HepG2 (cell line): ENCODE measurements around the gene SERPIND1. TPM values are rescaled to one million over a fixed set of nuclear protein-coding genes. Genes with fewer than 3 reads are reported as not detected.
A peak's percentile ranks its signal among the peaks of the same experiment; 100 is the strongest.

Source experiments
- ATF1 ChIP-seq: IDR thresholded peaks from 2 replicates; pipeline ENCODE4 v1.6.1; 2016; ENCODE audit warnings: mild to moderate bottlenecking, control low read depth
- DMAP1 ChIP-seq: IDR thresholded peaks from 2 replicates; pipeline ENCODE4 v1.6.1; 2016
- FOXC1 ChIP-seq: sonication (generic); formaldehyde crosslinking; IDR thresholded peaks from 2 replicates; pipeline ENCODE4 v1.8.0; 2022; ENCODE audit warnings: mild to moderate bottlenecking, missing genetic modification reagents, borderline replicate concordance
- GPN1 ChIP-seq: sonication (generic); formaldehyde crosslinking; IDR thresholded peaks from 2 replicates; pipeline ENCODE4 v1.5.1; 2020; ENCODE audit warnings: missing genetic modification reagents, borderline replicate concordance
- GRHL1 ChIP-seq: sonication (generic); formaldehyde crosslinking; conservative IDR thresholded peaks from 2 replicates; pipeline ENCODE4 v1.8.0; 2022; ENCODE audit warnings: missing genetic modification reagents
- HOXA3 ChIP-seq: sonication (generic); formaldehyde crosslinking; IDR thresholded peaks from 2 replicates; pipeline ENCODE4 v1.5.0; 2020; ENCODE audit warnings: missing genetic modification reagents
- ISX ChIP-seq: sonication (generic); formaldehyde crosslinking; conservative IDR thresholded peaks from 2 replicates; pipeline ENCODE4 v1.5.0; 2020; ENCODE audit warnings: missing genetic modification reagents
- KAT8 ChIP-seq: IDR thresholded peaks from 2 replicates; pipeline ENCODE4 v1.6.1; 2016; ENCODE audit warnings: missing genetic modification reagents, missing compliant biosample characterization
- LCORL ChIP-seq, 2 experiments: fragments of 450-650 bp in 1 of 2; sonication (generic) in 1 of 2; formaldehyde crosslinking in 1 of 2; IDR thresholded peaks; 2 replicates each; pipeline versions ENCODE4 v1.5.0 to v1.6.1; 2017 to 2020; ENCODE audit warnings: antibody characterized with exemption in 1 of 2, missing genetic modification reagents in 1 of 2
- MYC ChIP-seq: sonication (generic); formaldehyde crosslinking; IDR thresholded peaks from 2 replicates; pipeline ENCODE4 v1.9.0; 2021; ENCODE audit warnings: missing genetic modification reagents, borderline replicate concordance
- NR1H2 ChIP-seq: sonication (generic); formaldehyde crosslinking; IDR thresholded peaks from 2 replicates; pipeline ENCODE4 v1.8.1; 2022; ENCODE audit warnings: low read depth, missing genetic modification reagents, borderline replicate concordance
- POLR2G ChIP-seq: fragments of 200-400 bp; formaldehyde crosslinking; IDR thresholded peaks from 2 replicates; pipeline ENCODE4 v1.6.1; 2018; ENCODE audit warnings: mild to moderate bottlenecking, low read depth, low read length, moderate library complexity
- PREB ChIP-seq: sonication (generic); formaldehyde crosslinking; IDR thresholded peaks from 2 replicates; pipeline ENCODE4 v1.4.0; 2020; ENCODE audit warnings: missing genetic modification reagents
- RAD21 ChIP-seq: fragments of 450-650 bp; formaldehyde crosslinking; IDR thresholded peaks from 2 replicates; pipeline ENCODE4 v1.5.0; 2020; ENCODE audit warnings: mild to moderate bottlenecking
- RBFOX2 ChIP-seq: fragments of 200-400 bp; formaldehyde crosslinking; IDR thresholded peaks from 2 replicates; pipeline ENCODE4 v1.6.1; 2017; ENCODE audit warnings: low read depth, mild to moderate bottlenecking, low read length
- SALL1 ChIP-seq: sonication (generic); formaldehyde crosslinking; IDR thresholded peaks from 2 replicates; pipeline ENCODE4 v1.8.0; 2022; ENCODE audit warnings: mild to moderate bottlenecking, missing genetic modification reagents
- SRSF1 ChIP-seq: fragments of 200-400 bp; formaldehyde crosslinking; optimal IDR thresholded peaks from 2 replicates; pipeline ENCODE3; 2017; ENCODE audit warnings: mild to moderate bottlenecking, low read depth, low read length, moderate library complexity
- TRIM22 ChIP-seq: fragments of 450-650 bp; IDR thresholded peaks from 2 replicates; pipeline ENCODE4 v1.6.1; 2017
- YEATS2 ChIP-seq: sonication (generic); formaldehyde crosslinking; IDR thresholded peaks from 2 replicates; pipeline ENCODE4 v1.4.0; 2020; ENCODE audit warnings: missing genetic modification reagents, borderline replicate concordance
- ZBTB44 ChIP-seq: sonication (generic); formaldehyde crosslinking; IDR thresholded peaks from 2 replicates; pipeline ENCODE4 v1.4.0; 2020; ENCODE audit warnings: missing genetic modification reagents
- ZNF160 ChIP-seq: sonication (generic); formaldehyde crosslinking; IDR thresholded peaks from 2 replicates; pipeline ENCODE4 v1.8.0; 2022; ENCODE audit warnings: mild to moderate bottlenecking, inconsistent platforms, missing genetic modification reagents
- ZNF543 ChIP-seq: sonication (generic); formaldehyde crosslinking; IDR thresholded peaks from 2 replicates; pipeline ENCODE4 v1.4.0; 2020; ENCODE audit warnings: mild to moderate bottlenecking, missing genetic modification reagents
- ZNF629 ChIP-seq: sonication (generic); formaldehyde crosslinking; conservative IDR thresholded peaks from 2 replicates; pipeline ENCODE4 v1.5.0; 2020; ENCODE audit warnings: missing genetic modification reagents
- ZNF652 ChIP-seq: IDR thresholded peaks from 2 replicates; pipeline ENCODE4 v1.6.1; 2016; ENCODE audit warnings: low read depth, borderline replicate concordance
- ZNF879 ChIP-seq: sonication (generic); formaldehyde crosslinking; IDR thresholded peaks from 2 replicates; pipeline ENCODE4 v1.8.1; 2023; ENCODE audit warnings: missing genetic modification reagents
- ZSCAN22 ChIP-seq: sonication (generic); formaldehyde crosslinking; IDR thresholded peaks from 2 replicates; pipeline ENCODE4 v1.4.0; 2020; ENCODE audit warnings: mild to moderate bottlenecking, missing genetic modification reagents
- polyA plus RNA-seq, 8 experiments: library from polyadenylated mRNA; depleted of rRNA in 3 of 8; stranded (reverse) in 7 of 8; unstranded in 1 of 8; fragments of >200 nt; fragmentation: Illumina TruSeq in 4 of 8; extraction: Trizol in 4 of 8; gene quantifications; 2 replicates each; pipeline versions ENCODE4 v1.2.1 to v1.2.3, GENCODE V29; 2011 to 2016; ENCODE audit warnings: low read depth in 4 of 8, missing spikeins in 1 of 8, mixed read lengths in 1 of 8; ENCODE audit not compliant: insufficient read depth in 1 of 8
- total RNA-seq, 5 experiments: library from RNA; depleted of rRNA; stranded (reverse); fragments of >200 nt; fragmentation: Illumina TruSeq; extraction: Trizol; gene quantifications; 2 replicates each; pipeline ENCODE4 v1.2.3, GENCODE V29; 2016; ENCODE audit warnings: low read depth in 1 of 5

SERPIND1 gene
- total and polyA plus RNA-seq, 2 of the 13 experiments (the other 11 are each of a cell fraction or from before 2014, with no cell fraction given): 111 to 350 TPM

- TF ChIP-seq ZBTB44 (CRISPR knock-in tag): no peak
- no peak for TF ChIP-seq FOXC1 (CRISPR knock-in tag)
- TF ChIP-seq ZNF879 (CRISPR knock-in tag): no peak
- TF ChIP-seq TRIM22: no peak
- no peak for TF ChIP-seq POLR2G
- no peak for TF ChIP-seq SRSF1
- TF ChIP-seq RAD21 (CRISPR knock-in tag): peak; percentile 52; the same call in 1 of the 2 replicates
- TF ChIP-seq GRHL1: no peak
- no peak for TF ChIP-seq KAT8 (CRISPR knock-in tag)
- TF ChIP-seq ZNF543 (CRISPR knock-in tag): no peak
- no peak for TF ChIP-seq NR1H2 (CRISPR knock-in tag)
- TF ChIP-seq RBFOX2: peak; percentile 65
- TF ChIP-seq ZSCAN22 (CRISPR knock-in tag): no peak
- TF ChIP-seq ATF1 (CRISPR knock-in tag): no peak
- TF ChIP-seq DMAP1 (CRISPR knock-in tag): no peak
- TF ChIP-seq ISX (CRISPR knock-in tag): no peak
- TF ChIP-seq ZNF629 (CRISPR knock-in tag): peak; percentile 87
- no peak for TF ChIP-seq YEATS2 (CRISPR knock-in tag)
- TF ChIP-seq ZNF652 (CRISPR knock-in tag): no peak
- TF ChIP-seq PREB (CRISPR knock-in tag): no peak
- TF ChIP-seq GPN1 (CRISPR knock-in tag): no peak
- no peak for TF ChIP-seq LCORL (IDR thresholded peaks at IDR 0.05)
- no peak for TF ChIP-seq LCORL (CRISPR knock-in tag; IDR thresholded peaks at IDR 0.05)
- TF ChIP-seq SALL1 (CRISPR knock-in tag): 0 out of 2 replicates have a peak, but pooled peaks have one; percentile 19
- TF ChIP-seq MYC (CRISPR knock-in tag): no peak
- TF ChIP-seq ZNF160 (CRISPR knock-in tag): no peak
- no peak for TF ChIP-seq HOXA3
These were observed 10.2 kb downstream of the SERPIND1 start (continued) for GRCh38 chr22:20783844-20784723.
